Measurements from ENCODE around the gene MAPK11.

The MAPK11 gene

GRCh38 chr22:50249341-50250248 lies 20.6 kb downstream of the MAPK11 start:
- DNase-seq (ENCODE audit: low spot score) (no peak), FAIRE-seq (no peak)

- FAIRE-seq = no peak
- no peak for DNase-seq (ENCODE audit: low spot score)
These were observed 21.7 kb downstream of the MAPK11 start for GRCh38 chr22:50248196-50249081.

- no peak for FAIRE-seq
- DNase-seq (ENCODE audit: low spot score) = no peak
These were observed 22.4 kb downstream of the MAPK11 start for GRCh38 chr22:50247748-50248147.

- FAIRE-seq (no peak), DNase-seq (ENCODE audit: low spot score) (no peak)
These were observed 23.7 kb downstream of the MAPK11 start for GRCh38 chr22:50246242-50247175.

- DNase-seq (ENCODE audit: low spot score) = no peak
These were observed 24.7 kb downstream of the MAPK11 start for GRCh38 chr22:50245214-50246072.

GRCh38 chr22:50244420-50245213 lies 25.6 kb downstream of the MAPK11 start, which contains the start of gene TUBGCP6:
TUBGCP6 (minus strand) TSS chr22:50245023; CDS start chr22:50244459, 564 bp downstream.
- FAIRE-seq (no peak), DNase-seq (ENCODE audit: low spot score) (peak; percentile 74)

More at GRCh38 chr22:50245214-50246072, 24.7 kb downstream of the MAPK11 start:
- no peak for FAIRE-seq

GRCh38 chr22:50243685-50244419 lies 26.3 kb downstream of the MAPK11 start:
- DNase-seq (ENCODE audit: low spot score) (no peak), FAIRE-seq (no peak)

- no peak for FAIRE-seq
- no peak for DNase-seq (ENCODE audit: low spot score)
These were observed 27.7 kb downstream of the MAPK11 start for GRCh38 chr22:50242406-50242949.

- no peak for FAIRE-seq
- no peak for DNase-seq (ENCODE audit: low spot score)
These were observed 31.4 kb downstream of the MAPK11 start for GRCh38 chr22:50238755-50239154.

GRCh38 chr22:50236731-50237409 lies 33.3 kb downstream of the MAPK11 start:
- DNase-seq (ENCODE audit: low spot score) = no peak

GRCh38 chr22:50233223-50233622 lies 37.0 kb downstream of the MAPK11 start:
- DNase-seq (ENCODE audit: low spot score) (no peak), FAIRE-seq (no peak)

More at GRCh38 chr22:50236731-50237409, 33.3 kb downstream of the MAPK11 start:
- no peak for FAIRE-seq

GRCh38 chr22:50232481-50233151 lies 37.6 kb downstream of the MAPK11 start:
- DNase-seq (ENCODE audit: low spot score) (no peak), FAIRE-seq (no peak)

- DNase-seq (ENCODE audit: low spot score) (no peak), FAIRE-seq (no peak)
These were observed 40.8 kb downstream of the MAPK11 start for GRCh38 chr22:50229370-50229769.

GRCh38 chr22:50228366-50228765 lies 41.8 kb downstream of the MAPK11 start:
- FAIRE-seq (no peak), DNase-seq (ENCODE audit: low spot score) (no peak)

GRCh38 chr22:50227579-50228215 lies 42.5 kb downstream of the MAPK11 start:
- DNase-seq (ENCODE audit: low spot score) (no peak), FAIRE-seq (no peak)

GRCh38 chr22:50226875-50227165 lies 43.4 kb downstream of the MAPK11 start:
- no peak for DNase-seq (ENCODE audit: low spot score)
- FAIRE-seq = no peak
